Gastrocnemius medialis (tissue), 4 donors: ENCODE data around the gene TTC28. TPM values are rescaled to one million over a fixed set of nuclear protein-coding genes. Genes with fewer than 3 reads are reported as not detected.

Experiments
- ATAC-seq, 2 donors: fragments of 150-250 bp; one replicate each; pipeline ENCODE4 v1.9.1; 2016
- DNase-seq, 2 donors: peaks; one replicate each; pipeline ENCODE4 v3.0.0-alpha.2; 2019
- H3K27ac ChIP-seq, 4 donors: fragments of 200-600 bp; sonication (generic); 1 replicate in 1 of 4; 2 replicates in 3 of 4; pipeline ENCODE4 v1.5.1; 2016 to 2018; ENCODE audit warnings: mild to moderate bottlenecking in 2 of 4, moderate library complexity in 1 of 4
- H3K27me3 ChIP-seq, 3 donors: fragments of 200-600 bp; sonication (generic) in 2 of 3; 1 replicate in 1 of 3; 2 replicates in 2 of 3; pipeline versions ENCODE4 v1.5.1 to v1.6.0; 2016 to 2019; ENCODE audit warnings: mild to moderate bottlenecking in 1 of 3, moderate library complexity in 1 of 3
- H3K36me3 ChIP-seq, 2 donors: fragments of 200-600 bp; sonication (generic) in 1 of 2; one replicate each; pipeline ENCODE4 v1.5.1; 2017 to 2018
- H3K4me1 ChIP-seq, 2 donors: fragments of 200-600 bp; sonication (generic) in 1 of 2; one replicate each; pipeline ENCODE4 v1.5.1; 2016 to 2017; ENCODE audit warnings: mild to moderate bottlenecking in 2 of 2
- H3K4me3 ChIP-seq, 4 donors: fragments of 200-600 bp; sonication (generic) in 3 of 4; 1 replicate in 1 of 4; 2 replicates in 3 of 4; pipeline ENCODE4 v1.5.1; 2016 to 2019; ENCODE audit warnings: mild to moderate bottlenecking in 2 of 4
- H3K9me3 ChIP-seq, 3 donors: fragments of 200-600 bp; sonication (generic) in 2 of 3; 1 replicate in 1 of 3; 2 replicates in 2 of 3; pipeline ENCODE4 v1.5.1; 2016 to 2019
- POLR2A ChIP-seq, 2 donors: fragments of 450-650 bp; IDR thresholded peaks; one replicate each; pipeline ENCODE4 v1.6.1; 2017; ENCODE audit warnings: antibody characterized with exemption in 2 of 2, mild to moderate bottlenecking in 2 of 2, moderate library complexity in 2 of 2
- in situ Hi-C, 4 donors: fragments of 200-750 bp; cut with MboI; loops; one replicate each; pipeline versions ENCODE4 v1.15.0 to v1.8.0; 2017; ENCODE audit warnings: low sequenced_read_pairs in 4 of 4
- intact Hi-C: fragments of 100-400 bp; cut with DNase I; formaldehyde crosslinking; loops from one replicate; pipeline ENCODE4 v1.15.1; 2023; ENCODE audit warnings: low total_unique reads
- total RNA-seq, 4 donors: library from RNA; depleted of rRNA; stranded (reverse); fragments of >200 nt; gene quantifications; one replicate each; pipeline versions ENCODE4 v1.1.0 to v1.2.3, GENCODE V29; 2016
- TF ChIP-seq, protein P1 (sequence below), 5 experiments: fragments of 450-650 bp in 3 of 5; fragments of 200-600 bp in 2 of 5; sonication (generic) in 2 of 5; IDR thresholded peaks in 4 of 5; conservative IDR thresholded peaks in 1 of 5; 1 replicate in 4 of 5; 2 replicates in 1 of 5; pipeline ENCODE4 v1.5.1; 2016 to 2019; ENCODE audit warnings: antibody characterized with exemption in 5 of 5, mild to moderate bottlenecking in 3 of 5, moderate library complexity in 3 of 5

TTC28 gene
- total RNA-seq, 4 donors from 2014 or later: 6.3 to 18.1 (median 8.4) TPM

DNA sequence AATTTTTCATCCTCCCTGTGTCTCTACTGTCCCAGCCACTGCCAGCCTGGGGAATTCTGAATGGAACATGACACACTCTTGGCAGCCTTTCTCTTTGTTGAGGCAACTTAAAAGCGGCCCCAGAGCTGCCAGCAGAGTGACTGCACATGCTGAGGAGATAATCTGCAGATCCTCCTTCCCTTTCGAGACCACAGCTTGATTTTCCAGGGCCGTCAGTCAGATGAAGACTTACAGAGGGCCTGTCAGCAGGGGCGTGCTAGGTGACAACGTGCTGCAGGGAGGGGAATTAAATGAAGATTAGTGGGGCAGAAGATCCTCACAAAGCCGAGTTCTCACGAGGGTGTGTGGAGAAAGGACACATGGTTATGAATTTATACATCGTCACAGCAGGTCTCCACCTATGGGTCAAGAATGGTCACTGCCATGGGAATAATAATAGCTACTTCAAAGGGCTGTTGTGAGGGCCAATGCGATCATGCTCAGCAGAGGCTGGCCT lies 567.0 kb downstream of the TTC28 start:
- in situ Hi-C loops: loop anchor here in 1 of 4 donors (10.0 kb wide), 1 partner anchor 88 kb away; no protein-coding TSS in a partner anchor
- ATAC-seq: peak; percentile 91 to 92
- peak overlapping the region; percentile 11 to 53 (median 28) for H3K4me3 ChIP-seq

GRCh38 chr22:28112190-28112544 lies 567.5 kb downstream of the TTC28 start:
- in situ Hi-C loops: loop anchor here in 1 of 4 donors (10.0 kb wide), 1 partner anchor 87 kb away; no protein-coding TSS in a partner anchor
- H3K27ac ChIP-seq: peak overlapping the region; percentile 68 to 78 (median 71)
- ATAC-seq (no peak), DNase-seq (no peak)
- intact Hi-C loops: loop anchor here (1.0 to 5.0 kb wide), 2 partner anchors 92 to 330 kb away; no protein-coding TSS in a partner anchor
- H3K4me3 ChIP-seq: no peak overlapping the region
- TF ChIP-seq POLR2A (IDR thresholded peaks at IDR 0.05): no peak
- TF ChIP-seq, protein P1, sequence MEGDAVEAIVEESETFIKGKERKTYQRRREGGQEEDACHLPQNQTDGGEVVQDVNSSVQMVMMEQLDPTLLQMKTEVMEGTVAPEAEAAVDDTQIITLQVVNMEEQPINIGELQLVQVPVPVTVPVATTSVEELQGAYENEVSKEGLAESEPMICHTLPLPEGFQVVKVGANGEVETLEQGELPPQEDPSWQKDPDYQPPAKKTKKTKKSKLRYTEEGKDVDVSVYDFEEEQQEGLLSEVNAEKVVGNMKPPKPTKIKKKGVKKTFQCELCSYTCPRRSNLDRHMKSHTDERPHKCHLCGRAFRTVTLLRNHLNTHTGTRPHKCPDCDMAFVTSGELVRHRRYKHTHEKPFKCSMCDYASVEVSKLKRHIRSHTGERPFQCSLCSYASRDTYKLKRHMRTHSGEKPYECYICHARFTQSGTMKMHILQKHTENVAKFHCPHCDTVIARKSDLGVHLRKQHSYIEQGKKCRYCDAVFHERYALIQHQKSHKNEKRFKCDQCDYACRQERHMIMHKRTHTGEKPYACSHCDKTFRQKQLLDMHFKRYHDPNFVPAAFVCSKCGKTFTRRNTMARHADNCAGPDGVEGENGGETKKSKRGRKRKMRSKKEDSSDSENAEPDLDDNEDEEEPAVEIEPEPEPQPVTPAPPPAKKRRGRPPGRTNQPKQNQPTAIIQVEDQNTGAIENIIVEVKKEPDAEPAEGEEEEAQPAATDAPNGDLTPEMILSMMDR (IDR thresholded peaks at IDR 0.05 in 4 of 5, conservative IDR thresholded peaks at IDR 0.05 in 1 of 5): no peak
- no peaks in the 10 kb centered on the region for H3K27me3 ChIP-seq
- H3K9me3 ChIP-seq: no peaks in the 10 kb centered on the region
- no peaks in the 10 kb centered on the region for H3K36me3 ChIP-seq
- H3K4me1 ChIP-seq: peaks cover 11 to 23% of the 10 kb centered on the region in 2 donors

More for the DNA sequence above, 567.0 kb downstream of the TTC28 start:
- Histone ChIP-seq H3K27ac (peak overlapping the region; percentile 68 to 78 (median 71)), H3K4me1 (peaks cover 11 to 23% of the 10 kb centered on the region in 2 donors), H3K36me3 (no peaks in the 10 kb centered on the region), H3K9me3 (no peaks in the 10 kb centered on the region), H3K27me3 (no peaks in the 10 kb centered on the region)
- peak; percentile 49 to 70 for DNase-seq
- no peak for TF ChIP-seq POLR2A (IDR thresholded peaks at IDR 0.05)
- TF ChIP-seq, protein P1 (IDR thresholded peaks at IDR 0.05 in 4 of 5, conservative IDR thresholded peaks at IDR 0.05 in 1 of 5): peak; percentile 22 to 59 (median 53)
- intact Hi-C loops: loop anchor here (1.0 to 5.0 kb wide), 2 partner anchors 92 to 330 kb away; no protein-coding TSS in a partner anchor

GRCh38 chr22:28111501-28112189 lies 568.0 kb downstream of the TTC28 start:
- no peak for ATAC-seq
- DNase-seq: no peak
- Histone ChIP-seq H3K4me3 (no peak overlapping the region), H3K27ac (no peak overlapping the region), H3K36me3 (no peaks in the 10 kb centered on the region), H3K4me1 (peaks cover 11 to 18% of the 10 kb centered on the region in 2 donors), H3K9me3 (no peaks in the 10 kb centered on the region), H3K27me3 (no peaks in the 10 kb centered on the region)
- TF ChIP-seq, protein P1 (IDR thresholded peaks at IDR 0.05 in 4 of 5, conservative IDR thresholded peaks at IDR 0.05 in 1 of 5): no peak
- no peak for TF ChIP-seq POLR2A (IDR thresholded peaks at IDR 0.05)
- intact Hi-C loops: loop anchor here (1.0 to 5.0 kb wide), 2 partner anchors 91 to 331 kb away; no protein-coding TSS in a partner anchor
- in situ Hi-C loops: loop anchor here in 1 of 4 donors (10.0 kb wide), 1 partner anchor 87 kb away; no protein-coding TSS in a partner anchor

DNA sequence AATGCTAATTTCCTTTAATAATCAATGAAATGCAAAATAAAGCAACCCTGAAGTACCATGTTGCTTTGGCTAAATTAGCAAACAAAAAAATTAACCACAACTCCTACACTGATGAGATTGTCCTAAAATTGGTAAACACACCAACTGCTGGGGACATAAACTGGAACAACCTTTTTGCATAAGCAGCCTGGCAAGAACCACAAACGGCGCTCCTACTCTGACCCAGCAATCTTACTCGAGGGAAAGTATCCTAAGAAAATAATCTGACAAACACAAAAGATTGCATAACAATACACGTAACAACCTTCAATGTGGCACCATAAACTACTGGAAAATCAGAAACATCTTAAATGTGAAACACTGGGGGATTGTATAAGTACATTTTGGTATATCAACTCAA lies 570.8 kb downstream of the TTC28 start:
- no peak overlapping the region for H3K4me3 ChIP-seq
- intact Hi-C loops: no loop called here
- H3K4me1 ChIP-seq: peaks cover 6 to 10% of the 10 kb centered on the region in 2 donors
- TF ChIP-seq, protein P1 (IDR thresholded peaks at IDR 0.05 in 4 of 5, conservative IDR thresholded peaks at IDR 0.05 in 1 of 5): no peak
- TF ChIP-seq POLR2A (IDR thresholded peaks at IDR 0.05): no peak
- H3K9me3 ChIP-seq: no peaks in the 10 kb centered on the region
- no peaks in the 10 kb centered on the region for H3K36me3 ChIP-seq
- no peak for DNase-seq
- in situ Hi-C loops: no loop called here
- H3K27me3 ChIP-seq: no peaks in the 10 kb centered on the region
- no peak for ATAC-seq
- H3K27ac ChIP-seq: no peak overlapping the region
